GM12891 (cell line): ENCODE measurements around the gene MIX23.

ENCODE experiments used
- PAX5 ChIP-seq: IDR thresholded peaks from 2 replicates; pipeline ENCODE4 v1.6.1; 2011; ENCODE audit warnings: low read length, moderate library complexity, mild to moderate bottlenecking; ENCODE audit not compliant: insufficient read depth, severe bottlenecking
- POLR2A ChIP-seq: IDR thresholded peaks from 2 replicates; pipeline ENCODE4 v1.6.1; 2011; ENCODE audit warnings: low read depth, low read length, control low read depth
- POLR2AphosphoS5 ChIP-seq: IDR thresholded peaks from 2 replicates; pipeline ENCODE4 v1.6.1; 2011; ENCODE audit warnings: low read depth, low read length, control low read depth
- SPI1 ChIP-seq: IDR thresholded peaks from 2 replicates; pipeline ENCODE4 v1.6.1; 2011; ENCODE audit warnings: low read depth, low read length, control low read depth
- TAF1 ChIP-seq: IDR thresholded peaks from 2 replicates; pipeline ENCODE4 v1.6.1; 2011; ENCODE audit warnings: low read depth, low read length, control low read depth

DNA sequence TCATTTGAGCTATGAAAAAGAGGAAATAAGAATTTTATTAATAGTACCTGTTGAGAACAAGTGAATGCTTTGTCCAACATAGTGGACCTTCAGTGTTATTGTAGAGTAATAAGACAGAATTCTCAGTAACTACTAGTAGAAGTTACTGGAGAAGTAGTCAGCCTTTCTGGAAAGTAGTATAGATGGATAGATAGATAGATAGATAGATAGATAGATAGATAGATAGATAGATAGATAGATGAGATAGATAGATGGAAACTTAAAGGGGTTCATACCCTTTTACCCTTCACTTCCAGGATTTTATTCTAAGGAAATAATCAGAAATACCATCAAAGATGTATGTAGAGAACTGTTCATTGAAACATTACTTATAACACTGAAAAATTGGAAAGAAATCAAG, 6.2 kb upstream of the MIX23 start:
- TF ChIP-seq POLR2A, result no peak
- no peak for TF ChIP-seq POLR2AphosphoS5
- no peak for TF ChIP-seq SPI1
- TF ChIP-seq PAX5, result no peak
- TF ChIP-seq TAF1, result no peak
